GM23338 (cell line): ENCODE measurements around the gene MYH14. TPM values are rescaled to one million over a fixed set of nuclear protein-coding genes. Genes with fewer than 3 reads are reported as not detected.

Experiments
- ATAC-seq: fragments of 200-7000 bp; cut with Tn5 transposase; 3 replicates; pipeline ENCODE4 v1.9.1; 2020
- DNase-seq: peaks from one replicate; pipeline ENCODE4 v3.0.0-alpha.2; 2015; ENCODE audit warnings: low spot score
- H2AFZ ChIP-seq: fragments of 200-600 bp; sonication (generic); 2 replicates; pipeline ENCODE4 v1.8.0; 2016; ENCODE audit warnings: antibody characterized with exemption, mild to moderate bottlenecking, moderate library complexity
- H3F3A ChIP-seq: fragments of 200-600 bp; sonication (generic); replicated peaks from 2 replicates; pipeline ENCODE4 v1.8.0; 2017; ENCODE audit warnings: antibody characterized with exemption, mixed run types, low read depth
- H3K27ac ChIP-seq: fragments of 200-600 bp; sonication (generic); 2 replicates; pipeline ENCODE4 v1.6.1; 2016; ENCODE audit warnings: low read depth
- H3K27me3 ChIP-seq: fragments of 200-600 bp; sonication (generic); 2 replicates; pipeline ENCODE4 v1.8.0; 2016; ENCODE audit warnings: mild to moderate bottlenecking, mixed run types, moderate library complexity; ENCODE audit not compliant: insufficient read depth
- H3K36me3 ChIP-seq: fragments of 200-600 bp; sonication (generic); 2 replicates; pipeline ENCODE4 v1.8.0; 2016; ENCODE audit warnings: mild to moderate bottlenecking; ENCODE audit not compliant: insufficient read depth
- H3K4me1 ChIP-seq: fragments of 200-600 bp; sonication (generic); 2 replicates; pipeline ENCODE4 v1.8.0; 2016; ENCODE audit warnings: mild to moderate bottlenecking, moderate library complexity; ENCODE audit not compliant: insufficient read depth
- H3K4me2 ChIP-seq: fragments of 200-600 bp; sonication (generic); 2 replicates; pipeline ENCODE4 v1.7.1; 2017; ENCODE audit warnings: mixed run types
- H3K4me3 ChIP-seq: fragments of 200-600 bp; sonication (generic); 2 replicates; pipeline ENCODE4 v1.6.1; 2016; ENCODE audit warnings: mixed run types
- H3K79me2 ChIP-seq: fragments of 200-600 bp; sonication (generic); replicated peaks from 2 replicates; pipeline ENCODE4 v1.8.0; 2017; ENCODE audit warnings: mild to moderate bottlenecking; ENCODE audit not compliant: insufficient read depth
- H3K9me2 ChIP-seq: fragments of 200-600 bp; sonication (generic); 2 replicates; pipeline ENCODE4 v1.8.0; 2017; ENCODE audit not compliant: insufficient read depth
- H4K20me1 ChIP-seq: fragments of 200-600 bp; sonication (generic); replicated peaks from 2 replicates; pipeline ENCODE4 v1.8.0; 2017; ENCODE audit warnings: mild to moderate bottlenecking; ENCODE audit not compliant: insufficient read depth
- H3K27ac Mint-ChIP-seq: 2 replicates; pipeline ENCODE4 v1.8.0; 2020; ENCODE audit warnings: inconsistent platforms, mild to moderate bottlenecking, moderate library complexity, mixed read lengths
- H3K27me3 Mint-ChIP-seq: 3 replicates; pipeline ENCODE4 v1.8.0; 2022; ENCODE audit warnings: low read depth, mild to moderate bottlenecking, moderate library complexity, mixed read lengths, inconsistent platforms; ENCODE audit not compliant: insufficient read depth, poor library complexity
- H3K36me3 Mint-ChIP-seq: 3 replicates; pipeline ENCODE4 v1.8.0; 2021; ENCODE audit warnings: low read depth, mild to moderate bottlenecking, inconsistent platforms, moderate library complexity, mixed read lengths
- H3K4me1 Mint-ChIP-seq: 3 replicates; pipeline ENCODE4 v1.8.0; 2020; ENCODE audit warnings: mild to moderate bottlenecking, inconsistent platforms, mixed read lengths
- H3K4me3 Mint-ChIP-seq: 3 replicates; pipeline ENCODE4 v1.8.0; 2021; ENCODE audit warnings: moderate library complexity, mild to moderate bottlenecking, inconsistent platforms, mixed read lengths
- H3K9me3 Mint-ChIP-seq: 3 replicates; pipeline ENCODE4 v1.8.0; 2020; ENCODE audit warnings: moderate library complexity, mild to moderate bottlenecking, inconsistent platforms, mixed read lengths
- CREB1 ChIP-seq: fragments of 250-450 bp; sonication (Bioruptor Pico); IDR thresholded peaks from 2 replicates; pipeline ENCODE4 v1.5.0; 2020; ENCODE audit warnings: low read depth, mild to moderate bottlenecking, moderate library complexity
- ETS1 ChIP-seq: IDR thresholded peaks from 2 replicates; pipeline ENCODE4 v1.6.1; 2016; ENCODE audit warnings: antibody characterized with exemption
- EZH2 ChIP-seq: fragments of 200-600 bp; sonication (generic); IDR thresholded peaks from one replicate; pipeline ENCODE4 v1.8.0; 2017; ENCODE audit warnings: antibody characterized with exemption, mild to moderate bottlenecking, low read depth; ENCODE audit not compliant: unreplicated experiment
- EZH2phosphoT487 ChIP-seq: fragments of 200-600 bp; sonication (generic); IDR thresholded peaks from one replicate; pipeline ENCODE4 v1.8.1; 2018; ENCODE audit warnings: antibody characterized with exemption; ENCODE audit not compliant: unreplicated experiment
- JUNB ChIP-seq: IDR thresholded peaks from one replicate; pipeline ENCODE4 v1.6.1; 2016; ENCODE audit warnings: antibody characterized with exemption; ENCODE audit not compliant: unreplicated experiment
- NANOG ChIP-seq: IDR thresholded peaks from 2 replicates; pipeline ENCODE4 v1.6.1; 2016; ENCODE audit warnings: antibody characterized with exemption, borderline replicate concordance
- POLR2AphosphoS5 ChIP-seq: IDR thresholded peaks from 2 replicates; pipeline ENCODE4 v1.6.1; 2016; ENCODE audit warnings: antibody characterized with exemption, low read depth
- STAT1 ChIP-seq: IDR thresholded peaks from one replicate; pipeline ENCODE4 v1.6.1; 2016; ENCODE audit warnings: antibody characterized with exemption; ENCODE audit not compliant: unreplicated experiment
- ZNF114 ChIP-seq: fragments of 250-450 bp; sonication (Bioruptor Pico); IDR thresholded peaks from 2 replicates; pipeline ENCODE4 v1.5.0; 2020; ENCODE audit warnings: mild to moderate bottlenecking, moderate library complexity
- ZNF331 ChIP-seq: fragments of 250-450 bp; sonication (Bioruptor Pico); IDR thresholded peaks from 2 replicates; pipeline ENCODE4 v1.5.0; 2020; ENCODE audit warnings: low read depth, mild to moderate bottlenecking, moderate library complexity
- ZNF462 ChIP-seq: fragments of 250-450 bp; sonication (Bioruptor Pico); IDR thresholded peaks from 2 replicates; pipeline ENCODE4 v1.5.0; 2020; ENCODE audit warnings: mild to moderate bottlenecking, moderate library complexity
- polyA plus RNA-seq: library from polyadenylated mRNA; unstranded; fragments of >200 nt; fragmentation: Nextera tagmentation; extraction: Ambion mirVana; gene quantifications from 2 replicates; pipeline ENCODE4 v1.2.1, GENCODE V29; 2016
- total RNA-seq: library from RNA; depleted of rRNA; stranded (reverse); fragments of >200 nt; shearing (Covaris generic); gene quantifications from 2 replicates; pipeline ENCODE4 v1.2.3, GENCODE V29; 2014
- TF ChIP-seq, protein P1 (sequence below), 2 experiments: fragments of 200-600 bp in 1 of 2; sonication (generic) in 1 of 2; conservative IDR thresholded peaks; 2 replicates each; pipeline versions ENCODE4 v1.5.1 to v1.6.1; 2016 to 2017; ENCODE audit warnings: antibody characterized with exemption in 2 of 2, low read depth in 2 of 2, mild to moderate bottlenecking in 2 of 2, moderate library complexity in 1 of 2
- TF ChIP-seq, protein P2 (sequence below): IDR thresholded peaks from one replicate; pipeline ENCODE4 v1.6.1; 2018; ENCODE audit warnings: antibody characterized with exemption; ENCODE audit not compliant: unreplicated experiment

Gene MYH14
- total and polyA plus RNA-seq, 2 experiments from 2014 or later, result 25.5 to 27.5 TPM

GRCh38 chr19:50222691-50223438 is 19.4 kb downstream of the MYH14 start:
- Histone ChIP-seq H3F3A (no peaks in the 10 kb centered on the region), H2AFZ (no peak overlapping the region), H3K79me2 (no peaks in the 10 kb centered on the region), H3K4me1 (no peaks in the 10 kb centered on the region), H3K4me2 (no peak overlapping the region), H3K27me3 (no peaks in the 10 kb centered on the region), H3K9me2 (no peaks in the 10 kb centered on the region), H3K4me3 (no peak overlapping the region), H3K27ac (no peak overlapping the region), H3K36me3 (no peaks in the 10 kb centered on the region), H4K20me1 (no peaks in the 10 kb centered on the region; the same call in 1 of the 2 replicates)
- DNase-seq, result no peak
- H3K27ac Mint-ChIP-seq, result no peak overlapping the region
- no peak for TF ChIP-seq CREB1
- no peak for TF ChIP-seq EZH2
- TF ChIP-seq STAT1, result no peak
- no peak for TF ChIP-seq POLR2AphosphoS5
- TF ChIP-seq, protein P1, sequence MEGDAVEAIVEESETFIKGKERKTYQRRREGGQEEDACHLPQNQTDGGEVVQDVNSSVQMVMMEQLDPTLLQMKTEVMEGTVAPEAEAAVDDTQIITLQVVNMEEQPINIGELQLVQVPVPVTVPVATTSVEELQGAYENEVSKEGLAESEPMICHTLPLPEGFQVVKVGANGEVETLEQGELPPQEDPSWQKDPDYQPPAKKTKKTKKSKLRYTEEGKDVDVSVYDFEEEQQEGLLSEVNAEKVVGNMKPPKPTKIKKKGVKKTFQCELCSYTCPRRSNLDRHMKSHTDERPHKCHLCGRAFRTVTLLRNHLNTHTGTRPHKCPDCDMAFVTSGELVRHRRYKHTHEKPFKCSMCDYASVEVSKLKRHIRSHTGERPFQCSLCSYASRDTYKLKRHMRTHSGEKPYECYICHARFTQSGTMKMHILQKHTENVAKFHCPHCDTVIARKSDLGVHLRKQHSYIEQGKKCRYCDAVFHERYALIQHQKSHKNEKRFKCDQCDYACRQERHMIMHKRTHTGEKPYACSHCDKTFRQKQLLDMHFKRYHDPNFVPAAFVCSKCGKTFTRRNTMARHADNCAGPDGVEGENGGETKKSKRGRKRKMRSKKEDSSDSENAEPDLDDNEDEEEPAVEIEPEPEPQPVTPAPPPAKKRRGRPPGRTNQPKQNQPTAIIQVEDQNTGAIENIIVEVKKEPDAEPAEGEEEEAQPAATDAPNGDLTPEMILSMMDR (conservative IDR thresholded peaks at IDR 0.05; ENCODE audit: low read depth in 2 of 2), result no peak
- no peak for TF ChIP-seq EZH2phosphoT487
- TF ChIP-seq ZNF331 (CRISPR knock-in tag), result no peak
- TF ChIP-seq ETS1, result no peak
- TF ChIP-seq, protein P2, sequence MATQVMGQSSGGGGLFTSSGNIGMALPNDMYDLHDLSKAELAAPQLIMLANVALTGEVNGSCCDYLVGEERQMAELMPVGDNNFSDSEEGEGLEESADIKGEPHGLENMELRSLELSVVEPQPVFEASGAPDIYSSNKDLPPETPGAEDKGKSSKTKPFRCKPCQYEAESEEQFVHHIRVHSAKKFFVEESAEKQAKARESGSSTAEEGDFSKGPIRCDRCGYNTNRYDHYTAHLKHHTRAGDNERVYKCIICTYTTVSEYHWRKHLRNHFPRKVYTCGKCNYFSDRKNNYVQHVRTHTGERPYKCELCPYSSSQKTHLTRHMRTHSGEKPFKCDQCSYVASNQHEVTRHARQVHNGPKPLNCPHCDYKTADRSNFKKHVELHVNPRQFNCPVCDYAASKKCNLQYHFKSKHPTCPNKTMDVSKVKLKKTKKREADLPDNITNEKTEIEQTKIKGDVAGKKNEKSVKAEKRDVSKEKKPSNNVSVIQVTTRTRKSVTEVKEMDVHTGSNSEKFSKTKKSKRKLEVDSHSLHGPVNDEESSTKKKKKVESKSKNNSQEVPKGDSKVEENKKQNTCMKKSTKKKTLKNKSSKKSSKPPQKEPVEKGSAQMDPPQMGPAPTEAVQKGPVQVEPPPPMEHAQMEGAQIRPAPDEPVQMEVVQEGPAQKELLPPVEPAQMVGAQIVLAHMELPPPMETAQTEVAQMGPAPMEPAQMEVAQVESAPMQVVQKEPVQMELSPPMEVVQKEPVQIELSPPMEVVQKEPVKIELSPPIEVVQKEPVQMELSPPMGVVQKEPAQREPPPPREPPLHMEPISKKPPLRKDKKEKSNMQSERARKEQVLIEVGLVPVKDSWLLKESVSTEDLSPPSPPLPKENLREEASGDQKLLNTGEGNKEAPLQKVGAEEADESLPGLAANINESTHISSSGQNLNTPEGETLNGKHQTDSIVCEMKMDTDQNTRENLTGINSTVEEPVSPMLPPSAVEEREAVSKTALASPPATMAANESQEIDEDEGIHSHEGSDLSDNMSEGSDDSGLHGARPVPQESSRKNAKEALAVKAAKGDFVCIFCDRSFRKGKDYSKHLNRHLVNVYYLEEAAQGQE, result no peak
- no peak for TF ChIP-seq ZNF462 (CRISPR knock-in tag)
- no peak for TF ChIP-seq NANOG
- TF ChIP-seq ZNF114 (CRISPR knock-in tag), result no peak
- no peak for TF ChIP-seq JUNB
- peaks cover 22% of the 10 kb centered on the region for H3K36me3 Mint-ChIP-seq
- peaks cover 80% of the 10 kb centered on the region for H3K9me3 Mint-ChIP-seq
- H3K4me1 Mint-ChIP-seq, result no peaks in the 10 kb centered on the region
- no peak for ATAC-seq
- no peaks in the 10 kb centered on the region for H3K27me3 Mint-ChIP-seq
- no peak overlapping the region for H3K4me3 Mint-ChIP-seq
